OCI-LY3 (cell line): ENCODE measurements around the gene DESI2.
"Not testable (repeated sequence)": the region's sequence is repeated elsewhere in the genome, so short reads cannot be mapped to it uniquely, and the experiment has no call there.

Experiments used
- H2AFZ ChIP-seq: fragments of 200-600, 300-600 bp; shearing (Covaris generic); 2 replicates; pipeline ENCODE4 v1.6.0; 2014; ENCODE audit warnings: antibody characterized with exemption, low read depth, low read length
- H3K27ac ChIP-seq: fragments of 200-600, 300-600 bp; sonication (generic); 2 replicates; pipeline ENCODE4 v1.5.1; 2014; ENCODE audit warnings: mild to moderate bottlenecking, low read length, moderate library complexity, mixed read lengths
- H3K27me3 ChIP-seq: fragments of 200-600, 300-600 bp; sonication (generic); 2 replicates; pipeline ENCODE4 v1.6.1; 2014; ENCODE audit warnings: low read depth, low read length, mixed read lengths
- H3K36me3 ChIP-seq: fragments of 200-600, 300-600 bp; sonication (generic); replicated peaks from 2 replicates; pipeline ENCODE3; 2014; ENCODE audit warnings: low read depth, low read length, mixed read lengths
- H3K4me1 ChIP-seq: fragments of 300-600, 200-600 bp; sonication (generic); 2 replicates; pipeline ENCODE4 v1.6.1; 2014; ENCODE audit warnings: low read length, mixed read lengths
- H3K4me2 ChIP-seq: fragments of 200-600, 300-600 bp; sonication (generic); 2 replicates; pipeline ENCODE4 v1.6.1; 2014; ENCODE audit warnings: low read length, mixed read lengths
- H3K4me3 ChIP-seq: fragments of 300-600, 200-600 bp; sonication (generic); 2 replicates; pipeline ENCODE4 v1.5.1; 2014; ENCODE audit warnings: antibody characterized with exemption, mild to moderate bottlenecking, low read length, moderate library complexity
- H3K79me2 ChIP-seq: fragments of 300-600, 200-600 bp; shearing (Covaris generic); 2 replicates; pipeline ENCODE4 v1.6.1; 2014; ENCODE audit warnings: mild to moderate bottlenecking, low read length, mixed read lengths
- H3K9ac ChIP-seq: fragments of 300-600, 200-600 bp; shearing (Covaris generic); 2 replicates; pipeline ENCODE4 v1.6.0; 2014; ENCODE audit warnings: mild to moderate bottlenecking, low read length, moderate library complexity
- H3K9me3 ChIP-seq: fragments of 200-600, 300-600 bp; shearing (Covaris generic); 2 replicates; pipeline ENCODE4 v1.6.1; 2014; ENCODE audit warnings: low read length, mixed read lengths; ENCODE audit not compliant: insufficient read depth
- H4K20me1 ChIP-seq: fragments of 200-600, 300-600 bp; sonication (generic); 2 replicates; pipeline ENCODE4 v1.6.1; 2016; ENCODE audit warnings: low read length, mixed read lengths; ENCODE audit not compliant: insufficient read depth
- EZH2phosphoT487 ChIP-seq: fragments of 200-600 bp; shearing (Covaris generic); IDR thresholded peaks from 2 replicates; pipeline ENCODE4 v1.6.1; 2018; ENCODE audit warnings: antibody characterized with exemption, mixed run types, low read depth
- TF ChIP-seq, protein P1 (sequence below): fragments of 200-600, 300-600 bp; sonication (generic); IDR thresholded peaks from 2 replicates; pipeline ENCODE4 v1.5.1; 2014; ENCODE audit warnings: antibody characterized with exemption, low read length, low read depth

Gene DESI2

DNA sequence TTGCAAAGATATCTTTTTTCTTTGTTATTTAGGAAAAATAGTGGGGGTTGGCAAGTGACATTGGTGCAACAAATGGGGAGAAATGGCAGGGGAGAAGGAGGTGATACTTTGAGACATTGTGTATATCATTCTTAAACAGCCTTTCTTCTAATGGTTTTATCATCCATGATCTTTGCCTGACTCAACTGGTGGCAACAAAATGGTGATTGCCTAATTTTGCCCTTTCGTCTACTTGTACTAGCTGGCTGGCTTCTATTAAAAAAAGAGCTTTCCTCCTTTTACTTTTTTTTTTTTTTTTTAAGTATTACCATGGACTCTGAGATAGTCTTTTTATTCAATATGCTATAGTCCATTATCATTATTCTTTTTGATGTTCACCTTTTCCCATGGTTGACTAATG lies 27.7 kb downstream of the DESI2 start:
- Histone ChIP-seq H3K4me2 (no peak overlapping the region), H3K36me3 (no peaks in the 10 kb centered on the region), H3K4me1 (no peaks in the 10 kb centered on the region), H3K9ac (no peak overlapping the region), H3K27me3 (no peaks in the 10 kb centered on the region), H3K79me2 (peaks cover 33% of the 10 kb centered on the region), H3K27ac (no peak overlapping the region), H3K9me3 (no peaks in the 10 kb centered on the region), H4K20me1 (peaks cover 6% of the 10 kb centered on the region; the same call in 1 of the 2 replicates), H2AFZ (no peak overlapping the region), H3K4me3 (no peak overlapping the region)
- TF ChIP-seq, protein P1, sequence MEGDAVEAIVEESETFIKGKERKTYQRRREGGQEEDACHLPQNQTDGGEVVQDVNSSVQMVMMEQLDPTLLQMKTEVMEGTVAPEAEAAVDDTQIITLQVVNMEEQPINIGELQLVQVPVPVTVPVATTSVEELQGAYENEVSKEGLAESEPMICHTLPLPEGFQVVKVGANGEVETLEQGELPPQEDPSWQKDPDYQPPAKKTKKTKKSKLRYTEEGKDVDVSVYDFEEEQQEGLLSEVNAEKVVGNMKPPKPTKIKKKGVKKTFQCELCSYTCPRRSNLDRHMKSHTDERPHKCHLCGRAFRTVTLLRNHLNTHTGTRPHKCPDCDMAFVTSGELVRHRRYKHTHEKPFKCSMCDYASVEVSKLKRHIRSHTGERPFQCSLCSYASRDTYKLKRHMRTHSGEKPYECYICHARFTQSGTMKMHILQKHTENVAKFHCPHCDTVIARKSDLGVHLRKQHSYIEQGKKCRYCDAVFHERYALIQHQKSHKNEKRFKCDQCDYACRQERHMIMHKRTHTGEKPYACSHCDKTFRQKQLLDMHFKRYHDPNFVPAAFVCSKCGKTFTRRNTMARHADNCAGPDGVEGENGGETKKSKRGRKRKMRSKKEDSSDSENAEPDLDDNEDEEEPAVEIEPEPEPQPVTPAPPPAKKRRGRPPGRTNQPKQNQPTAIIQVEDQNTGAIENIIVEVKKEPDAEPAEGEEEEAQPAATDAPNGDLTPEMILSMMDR: no peak
- no peak for TF ChIP-seq EZH2phosphoT487

DNA sequence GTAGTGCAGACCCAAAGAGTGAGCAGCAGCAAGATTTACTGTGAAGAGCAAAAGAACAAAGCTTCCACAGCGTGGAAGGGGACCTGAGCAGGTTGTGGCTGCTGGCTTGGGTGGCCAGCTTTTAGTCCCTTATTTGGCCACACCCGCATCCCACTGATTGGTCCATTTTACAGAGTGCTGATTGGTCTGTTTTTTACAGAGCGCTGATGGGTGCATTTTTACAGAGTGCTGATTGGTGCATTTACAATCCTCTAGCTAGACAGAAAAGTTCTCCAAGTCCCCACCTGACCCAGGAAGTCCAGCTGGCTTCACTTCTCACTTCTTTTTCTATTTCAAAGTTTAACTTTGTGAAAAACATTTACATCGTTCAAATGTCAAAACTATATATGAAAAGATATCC lies 29.2 kb downstream of the DESI2 start:
- H2AFZ ChIP-seq, H4K20me1 ChIP-seq, H3K4me1 ChIP-seq, H3K36me3 ChIP-seq, H3K9ac ChIP-seq, H3K4me3 ChIP-seq, H3K9me3 ChIP-seq, H3K27ac ChIP-seq, H3K27me3 ChIP-seq, H3K4me2 ChIP-seq: not testable (repeated sequence)
- H3K79me2 ChIP-seq: peaks cover 25% of the 10 kb centered on the region

DNA sequence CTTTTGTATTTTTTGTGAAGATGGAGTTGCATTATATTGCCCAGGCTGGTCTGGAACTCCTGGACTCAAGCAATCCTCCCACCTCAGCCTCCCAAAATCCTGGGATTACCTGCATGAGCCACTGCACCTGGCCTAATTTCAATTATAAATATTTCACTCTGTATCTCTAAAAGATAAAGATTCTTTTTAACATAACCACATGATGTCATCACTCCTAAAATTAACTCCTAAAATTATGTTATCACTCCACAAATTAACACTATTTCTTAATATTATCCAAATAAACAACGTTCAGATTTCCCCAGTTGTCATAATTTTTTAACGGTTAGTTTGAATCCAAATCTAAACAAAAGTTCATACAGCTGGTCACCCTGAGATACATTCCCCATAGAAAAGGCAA lies 43.0 kb downstream of the DESI2 start:
- Histone ChIP-seq H3K4me2 (no peak overlapping the region), H3K4me3 (no peak overlapping the region), H3K9me3 (no peaks in the 10 kb centered on the region), H2AFZ (no peak overlapping the region), H3K4me1 (peaks cover 16% of the 10 kb centered on the region), H3K27ac (no peak overlapping the region), H3K27me3 (no peaks in the 10 kb centered on the region), H3K9ac (no peak overlapping the region), H3K79me2 (no peaks in the 10 kb centered on the region), H3K36me3 (peaks cover 37% of the 10 kb centered on the region), H4K20me1 (peaks cover 4% of the 10 kb centered on the region; the same call in 1 of the 2 replicates)
- TF ChIP-seq, protein P1: no peak
- TF ChIP-seq EZH2phosphoT487: no peak

- no peak overlapping the region for H3K27ac ChIP-seq
- no peaks in the 10 kb centered on the region for H3K79me2 ChIP-seq
- H3K4me1 ChIP-seq: no peaks in the 10 kb centered on the region
- H3K36me3 ChIP-seq: peaks cover 39% of the 10 kb centered on the region
- H3K9ac ChIP-seq: no peak overlapping the region
- no peaks in the 10 kb centered on the region for H3K9me3 ChIP-seq
- no peaks in the 10 kb centered on the region for H4K20me1 ChIP-seq
- H3K4me3 ChIP-seq: no peak overlapping the region
- no peak overlapping the region for H2AFZ ChIP-seq
- H3K27me3 ChIP-seq: no peaks in the 10 kb centered on the region
- TF ChIP-seq, protein P1: no peak
- TF ChIP-seq EZH2phosphoT487: no peak
- no peak overlapping the region for H3K4me2 ChIP-seq
Observed at GRCh38 chr1:244699741-244700140, 46.8 kb downstream of the DESI2 start.

DNA sequence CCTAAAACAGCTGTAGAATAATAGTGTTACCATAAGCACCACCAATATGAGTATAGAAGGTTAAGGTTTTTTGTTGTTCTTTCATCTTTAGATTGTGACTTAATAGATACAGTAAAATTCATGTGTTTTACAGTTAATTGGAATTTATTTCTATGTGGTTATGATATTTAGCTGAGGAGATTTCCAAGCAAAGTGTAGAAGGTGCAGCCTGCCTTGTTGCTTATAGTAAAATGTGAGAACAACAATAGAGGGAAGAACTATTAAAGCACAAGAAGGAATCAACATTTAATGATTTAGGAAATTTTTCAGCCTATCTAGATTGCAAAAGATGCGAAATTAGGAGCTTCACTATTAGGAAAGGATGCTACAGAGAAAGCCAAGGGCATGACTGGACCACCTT lies 47.9 kb downstream of the DESI2 start:
- TF ChIP-seq, protein P1: no peak
- no peak for TF ChIP-seq EZH2phosphoT487
- Histone ChIP-seq H3K9me3 (no peaks in the 10 kb centered on the region), H3K4me2 (no peak overlapping the region), H3K27ac (no peak overlapping the region), H3K4me3 (no peak overlapping the region), H3K79me2 (no peaks in the 10 kb centered on the region), H4K20me1 (no peaks in the 10 kb centered on the region), H3K36me3 (peaks cover 41% of the 10 kb centered on the region), H3K27me3 (no peaks in the 10 kb centered on the region), H3K9ac (no peak overlapping the region), H2AFZ (no peak overlapping the region), H3K4me1 (no peaks in the 10 kb centered on the region)
